Tibial artery (tissue), 4 donors: ENCODE results near the gene SERPINH1.
"Not testable (repeated sequence)": the region's sequence is repeated elsewhere in the genome, so short reads cannot be mapped to it uniquely, and the experiment has no call there.

ENCODE experiments used
- DNase-seq, 2 donors: peaks; one replicate each; pipeline ENCODE4 v3.0.0-alpha.2; 2019
- H3K27ac ChIP-seq, 2 donors: fragments of 200-600 bp; sonication (generic) in 1 of 2; 1 replicate in 1 of 2; 2 replicates in 1 of 2; pipeline ENCODE4 v1.5.1; 2018 to 2019; ENCODE audit warnings: mild to moderate bottlenecking in 1 of 2
- H3K27me3 ChIP-seq, 2 donors: fragments of 200-600 bp; sonication (generic) in 1 of 2; one replicate each; pipeline versions ENCODE4 v1.5.1 to v1.6.0; 2016 to 2019
- H3K36me3 ChIP-seq, 3 donors: fragments of 200-600 bp; sonication (generic) in 2 of 3; one replicate each; pipeline ENCODE4 v1.5.1; 2016 to 2019; ENCODE audit warnings: mild to moderate bottlenecking in 2 of 3
- H3K4me1 ChIP-seq, 4 donors: fragments of 200-600 bp; sonication (generic) in 2 of 4; 1 replicate in 3 of 4; 2 replicates in 1 of 4; pipeline ENCODE4 v1.5.1; 2016 to 2019
- H3K4me3 ChIP-seq, 2 donors: fragments of 200-600 bp; sonication (generic) in 1 of 2; 1 replicate in 1 of 2; 2 replicates in 1 of 2; pipeline ENCODE4 v1.5.1; 2018 to 2019; ENCODE audit warnings: mild to moderate bottlenecking in 2 of 2
- H3K9me3 ChIP-seq, 3 donors: fragments of 200-600 bp; sonication (generic) in 1 of 3; one replicate each; pipeline ENCODE4 v1.5.1; 2016 to 2019
- CTCF ChIP-seq, 2 experiments: fragments of 200-600 bp in 1 of 2; fragments of 450-650 bp in 1 of 2; IDR thresholded peaks; one replicate each; pipeline ENCODE4 v1.5.1; 2017 to 2019; ENCODE audit warnings: antibody characterized with exemption in 2 of 2, mild to moderate bottlenecking in 1 of 2, moderate library complexity in 1 of 2
- intact Hi-C: fragments of 100-400 bp; cut with DNase I; formaldehyde crosslinking; loops from one replicate; pipeline ENCODE4 v1.15.0; 2023; ENCODE audit warnings: low total_unique reads

SERPINH1 gene

GRCh38 chr11:75582506-75582894, 20.4 kb downstream of the SERPINH1 start:
- no peaks in the 10 kb centered on the region for H3K9me3 ChIP-seq
- H3K27ac ChIP-seq: peak overlapping the region; percentile 93 to 99
- no peaks in the 10 kb centered on the region for H3K36me3 ChIP-seq
- peak overlapping the region; percentile 71 to 82 for H3K4me3 ChIP-seq
- intact Hi-C loops: no loop called here
- H3K4me1 ChIP-seq: peaks cover 0 to 16% (median 7%) of the 10 kb centered on the region in 4 donors
- no peak for TF ChIP-seq CTCF (IDR thresholded peaks at IDR 0.05)
- H3K27me3 ChIP-seq: no peaks in the 10 kb centered on the region
- no peak for DNase-seq

GRCh38 chr11:75582895-75583717, 21.1 kb downstream of the SERPINH1 start:
- peak; percentile 59 to 85 for DNase-seq
- intact Hi-C loops: no loop called here
- Histone ChIP-seq H3K4me3 (peak overlapping the region; percentile 71 to 82), H3K4me1 (peaks cover 0 to 16% (median 7%) of the 10 kb centered on the region in 4 donors), H3K9me3 (no peaks in the 10 kb centered on the region), H3K27me3 (no peaks in the 10 kb centered on the region), H3K36me3 (no peaks in the 10 kb centered on the region), H3K27ac (peak overlapping the region; percentile 93 to 99)
- TF ChIP-seq CTCF (IDR thresholded peaks at IDR 0.05): peak; percentile 31 to 46

GRCh38 chr11:75583718-75584658, 21.9 kb downstream of the SERPINH1 start:
- Histone ChIP-seq H3K4me1 (peaks cover 0 to 16% (median 7%) of the 10 kb centered on the region in 4 donors), H3K36me3 (no peaks in the 10 kb centered on the region), H3K27me3 (no peaks in the 10 kb centered on the region), H3K9me3 (no peaks in the 10 kb centered on the region), H3K27ac (peak overlapping the region; percentile 93 to 99), H3K4me3 (peak overlapping the region; percentile 71 to 82)
- TF ChIP-seq CTCF (IDR thresholded peaks at IDR 0.05): no peak
- intact Hi-C loops: no loop called here
- DNase-seq: peak; percentile 75 to 87

GRCh38 chr11:75584659-75585292, 22.7 kb downstream of the SERPINH1 start:
- H3K4me3 ChIP-seq, H3K36me3 ChIP-seq, H3K9me3 ChIP-seq, H3K27me3 ChIP-seq, intact Hi-C loops, DNase-seq: not testable (repeated sequence)
- peaks cover 0 to 16% (median 7%) of the 10 kb centered on the region in 4 donors for H3K4me1 ChIP-seq
- peak overlapping the region; percentile 93 to 99 for H3K27ac ChIP-seq

GRCh38 chr11:75585293-75585670, 23.2 kb downstream of the SERPINH1 start:
- intact Hi-C loops: no loop called here
- DNase-seq: no peak
- peaks cover 0 to 16% (median 7%) of the 10 kb centered on the region in 4 donors for H3K4me1 ChIP-seq
- H3K4me3 ChIP-seq: no peak overlapping the region
- H3K9me3 ChIP-seq: no peaks in the 10 kb centered on the region
- no peaks in the 10 kb centered on the region for H3K27me3 ChIP-seq
- peak overlapping the region in 1 of 2 donors; percentile 99 for H3K27ac ChIP-seq
- TF ChIP-seq CTCF (IDR thresholded peaks at IDR 0.05): no peak
- H3K36me3 ChIP-seq: no peaks in the 10 kb centered on the region
